Astrocyte (in vitro differentiated cells and primary cell): Measurements from ENCODE around the gene PLPPR1. TPM values are rescaled to one million over a fixed set of nuclear protein-coding genes. Genes with fewer than 3 reads are reported as not detected.

Experiments
- DNase-seq: peaks from one replicate; pipeline ENCODE4 v3.0.0-alpha.2; 2010; ENCODE audit warnings: low read depth
- FAIRE-seq: peaks from 2 replicates; lab custom pipeline; 2011; peaks lifted over from hg19 to GRCh38; lab: Jason Lieb, UNC
- H2AFZ ChIP-seq: 2 replicates; pipeline ENCODE4 v1.6.0; 2012; ENCODE audit warnings: low read depth, low read length, inconsistent platforms
- H3K27ac ChIP-seq: 2 replicates; pipeline ENCODE4 v1.5.1; 2011; ENCODE audit warnings: low read depth, low read length, inconsistent platforms
- H3K27me3 ChIP-seq: 2 replicates; pipeline ENCODE4 v1.6.0; 2011; ENCODE audit warnings: low read length, inconsistent platforms; ENCODE audit not compliant: insufficient read depth
- H3K36me3 ChIP-seq: 2 replicates; pipeline ENCODE4 v1.5.1; 2011; ENCODE audit warnings: low read length, inconsistent platforms; ENCODE audit not compliant: insufficient read depth
- H3K4me1 ChIP-seq: 2 replicates; pipeline ENCODE4 v1.5.1; 2011; ENCODE audit warnings: low read length, inconsistent platforms; ENCODE audit not compliant: insufficient read depth
- H3K4me2 ChIP-seq: 2 replicates; pipeline ENCODE4 v1.6.0; 2012; ENCODE audit warnings: low read length, inconsistent platforms
- H3K4me3 ChIP-seq: 2 replicates; pipeline ENCODE4 v1.5.1; 2011; ENCODE audit warnings: low read depth, mild to moderate bottlenecking, low read length, inconsistent platforms; ENCODE audit not compliant: insufficient read depth
- H3K79me2 ChIP-seq: 2 replicates; pipeline ENCODE4 v1.6.0; 2012; ENCODE audit warnings: mild to moderate bottlenecking, low read length, inconsistent platforms; ENCODE audit not compliant: insufficient read depth
- H3K9ac ChIP-seq: 2 replicates; pipeline ENCODE4 v1.6.0; 2012; ENCODE audit warnings: mild to moderate bottlenecking, low read length, inconsistent platforms
- H3K9me3 ChIP-seq: 2 replicates; pipeline ENCODE4 v1.5.1; 2012; ENCODE audit warnings: low read depth, mild to moderate bottlenecking, low read length, inconsistent platforms; ENCODE audit not compliant: insufficient read depth
- H4K20me1 ChIP-seq: 2 replicates; pipeline ENCODE4 v1.6.0; 2012; ENCODE audit warnings: low read length, inconsistent platforms; ENCODE audit not compliant: insufficient read depth
- H3K27ac Mint-ChIP-seq: one replicate; pipeline ENCODE4 v1.8.0; 2021; ENCODE audit warnings: mild to moderate bottlenecking, mixed read lengths; ENCODE audit not compliant: unreplicated experiment
- H3K27me3 Mint-ChIP-seq: one replicate; pipeline ENCODE4 v1.8.0; 2021; ENCODE audit warnings: low read depth, mixed read lengths; ENCODE audit not compliant: unreplicated experiment
- H3K36me3 Mint-ChIP-seq: one replicate; pipeline ENCODE4 v1.8.0; 2021; ENCODE audit warnings: low read depth, mixed read lengths; ENCODE audit not compliant: unreplicated experiment
- H3K4me1 Mint-ChIP-seq: one replicate; pipeline ENCODE4 v1.8.0; 2021; ENCODE audit warnings: low read depth, mixed read lengths; ENCODE audit not compliant: unreplicated experiment
- H3K4me3 Mint-ChIP-seq: one replicate; pipeline ENCODE4 v1.8.0; 2021; ENCODE audit warnings: mild to moderate bottlenecking, moderate library complexity, mixed read lengths; ENCODE audit not compliant: unreplicated experiment
- H3K9me3 Mint-ChIP-seq: one replicate; pipeline ENCODE4 v1.8.0; 2021; ENCODE audit warnings: mild to moderate bottlenecking, mixed read lengths; ENCODE audit not compliant: unreplicated experiment
- CTCF ChIP-seq: IDR thresholded peaks from 2 replicates; pipeline ENCODE4 v1.5.1; 2011; ENCODE audit warnings: low read depth, mild to moderate bottlenecking, inconsistent platforms, low read length, moderate library complexity; ENCODE audit not compliant: insufficient read depth
- EZH2 ChIP-seq: IDR thresholded peaks from 2 replicates; pipeline ENCODE4 v1.6.1; 2012; ENCODE audit warnings: mild to moderate bottlenecking, low read length, inconsistent platforms; ENCODE audit not compliant: insufficient read depth
- total RNA-seq: library from RNA; stranded (reverse); gene quantifications from 2 replicates; pipeline ENCODE4 v1.2.1, GENCODE V29; 2021

Gene PLPPR1
- total RNA-seq, 1 donor from 2014 or later = not detected

GRCh38 chr9:101232405-101232977 is 204.0 kb downstream of the PLPPR1 start:
- no peak for FAIRE-seq
- no peaks in the 10 kb centered on the region for H3K27me3 ChIP-seq
- no peaks in the 10 kb centered on the region for H3K79me2 ChIP-seq
- no peaks in the 10 kb centered on the region for H3K36me3 ChIP-seq
- no peak overlapping the region for H3K4me3 Mint-ChIP-seq
- H3K9me3 ChIP-seq = no peaks in the 10 kb centered on the region
- H3K4me3 ChIP-seq = no peak overlapping the region
- no peaks in the 10 kb centered on the region for H3K4me1 Mint-ChIP-seq
- H3K9me3 Mint-ChIP-seq = no peaks in the 10 kb centered on the region
- no peak overlapping the region for H3K4me2 ChIP-seq
- peaks cover 2% of the 10 kb centered on the region for H3K27me3 Mint-ChIP-seq
- H3K27ac ChIP-seq = no peak overlapping the region
- H4K20me1 ChIP-seq = no peaks in the 10 kb centered on the region
- H3K36me3 Mint-ChIP-seq = peaks cover 2% of the 10 kb centered on the region
- H3K4me1 ChIP-seq = no peaks in the 10 kb centered on the region
- H3K27ac Mint-ChIP-seq = no peak overlapping the region
- H3K9ac ChIP-seq = no peak overlapping the region
- no peak for DNase-seq
- no peak overlapping the region for H2AFZ ChIP-seq
- TF ChIP-seq CTCF (no peak), EZH2 (no peak)

- H3K4me2 ChIP-seq = no peak overlapping the region
- no peaks in the 10 kb centered on the region for H3K36me3 ChIP-seq
- no peak overlapping the region for H2AFZ ChIP-seq
- H4K20me1 ChIP-seq = no peaks in the 10 kb centered on the region
- no peaks in the 10 kb centered on the region for H3K27me3 ChIP-seq
- Mint-ChIP-seq H3K27me3 (no peaks in the 10 kb centered on the region), H3K9me3 (no peaks in the 10 kb centered on the region), H3K36me3 (peaks cover 2% of the 10 kb centered on the region), H3K27ac (no peak overlapping the region), H3K4me1 (no peaks in the 10 kb centered on the region), H3K4me3 (no peak overlapping the region)
- no peak overlapping the region for H3K4me3 ChIP-seq
- no peaks in the 10 kb centered on the region for H3K79me2 ChIP-seq
- no peak for FAIRE-seq
- TF ChIP-seq EZH2 = no peak
- no peak for TF ChIP-seq CTCF
- H3K4me1 ChIP-seq = no peaks in the 10 kb centered on the region
- DNase-seq = no peak
- no peaks in the 10 kb centered on the region for H3K9me3 ChIP-seq
- H3K9ac ChIP-seq = no peak overlapping the region
- H3K27ac ChIP-seq = no peak overlapping the region
These were observed 206.8 kb downstream of the PLPPR1 start for GRCh38 chr9:101235105-101235866.

GRCh38 chr9:101242651-101243050 is 214.1 kb downstream of the PLPPR1 start:
- DNase-seq (no peak), FAIRE-seq (no peak)
- H3K36me3 ChIP-seq = no peaks in the 10 kb centered on the region
- no peak overlapping the region for H3K4me2 ChIP-seq
- no peaks in the 10 kb centered on the region for H3K27me3 Mint-ChIP-seq
- H3K4me1 Mint-ChIP-seq = no peaks in the 10 kb centered on the region
- no peaks in the 10 kb centered on the region for H3K27me3 ChIP-seq
- H2AFZ ChIP-seq = no peak overlapping the region
- no peaks in the 10 kb centered on the region for H3K9me3 ChIP-seq
- no peak overlapping the region for H3K27ac ChIP-seq
- no peaks in the 10 kb centered on the region for H4K20me1 ChIP-seq
- no peak overlapping the region for H3K4me3 Mint-ChIP-seq
- TF ChIP-seq EZH2 = no peak
- TF ChIP-seq CTCF = no peak
- no peaks in the 10 kb centered on the region for H3K9me3 Mint-ChIP-seq
- no peaks in the 10 kb centered on the region for H3K4me1 ChIP-seq
- no peak overlapping the region for H3K9ac ChIP-seq
- H3K79me2 ChIP-seq = no peaks in the 10 kb centered on the region
- H3K4me3 ChIP-seq = no peak overlapping the region
- H3K36me3 Mint-ChIP-seq = no peaks in the 10 kb centered on the region
- no peak overlapping the region for H3K27ac Mint-ChIP-seq
